SK-N-SH (cell line): ENCODE measurements around the gene TOGARAM2. TPM values are rescaled to one million over a fixed set of nuclear protein-coding genes. Genes with fewer than 3 reads are reported as not detected.

Source experiments
- CTCF ChIA-PET: fragments of 300-600, 350-600 bp; formaldehyde crosslinking; extraction: SDS; loops from one replicate; lab custom pipeline; 2021; lab: Yijun Ruan, JAX
- POLR2A ChIA-PET: fragments of 350-600 bp; sonication (Branson Sonifier 250); formaldehyde crosslinking; extraction: SDS; loops from one replicate; lab custom pipeline; 2020; ENCODE audit warnings: antibody characterized with exemption, inconsistent platforms; lab: Yijun Ruan, JAX
- DNase-seq: peaks from one replicate; pipeline ENCODE4 v3.0.0; 2012
- H2AFZ ChIP-seq: fragments of 200-600 bp; sonication (generic); 2 replicates; pipeline ENCODE4 v1.8.1; 2016; ENCODE audit warnings: antibody characterized with exemption, mild to moderate bottlenecking, low read depth
- H3F3A ChIP-seq: fragments of 200-600 bp; sonication (generic); replicated peaks from 2 replicates; pipeline ENCODE3; 2016; ENCODE audit warnings: antibody characterized with exemption, mild to moderate bottlenecking; ENCODE audit not compliant: insufficient read depth
- H3K27ac ChIP-seq, 2 experiments: fragments of 200-500 bp in 1 of 2; fragments of 200-600 bp in 1 of 2; sonication (Bioruptor generic) in 1 of 2; sonication (generic), shearing (Covaris generic) in 1 of 2; 2 replicates each; pipeline versions ENCODE4 v1.5.1 to v1.6.1; 2014 to 2016; ENCODE audit warnings: low read depth in 2 of 2, inconsistent platforms in 1 of 2, low read length in 1 of 2, mild to moderate bottlenecking in 1 of 2, mixed read lengths in 1 of 2
- H3K27me3 ChIP-seq: fragments of 200-600 bp; sonication (generic), shearing (Covaris generic); 2 replicates; pipeline ENCODE4 v1.6.1; 2016; ENCODE audit warnings: mixed run types; ENCODE audit not compliant: insufficient read depth
- H3K36me3 ChIP-seq, 2 experiments: fragments of 200-500 bp in 1 of 2; fragments of 200-600 bp in 1 of 2; sonication (Bioruptor generic) in 1 of 2; sonication (generic) in 1 of 2; replicated peaks in 1 of 2; 2 replicates each; pipeline versions ENCODE3 to v1.5.1; 2014 to 2016; ENCODE audit warnings: low read length in 1 of 2, mild to moderate bottlenecking in 1 of 2; ENCODE audit not compliant: insufficient read depth in 2 of 2, control insufficient read depth in 1 of 2
- H3K4me1 ChIP-seq, 2 experiments: fragments of 200-500 bp in 1 of 2; fragments of 200-600 bp in 1 of 2; sonication (Bioruptor generic) in 1 of 2; sonication (generic), shearing (Covaris generic) in 1 of 2; 2 replicates each; pipeline versions ENCODE4 v1.5.1 to v1.6.1; 2014 to 2016; ENCODE audit warnings: low read depth in 1 of 2, low read length in 1 of 2, mixed run types in 1 of 2; ENCODE audit not compliant: insufficient read depth in 2 of 2, control insufficient read depth in 1 of 2
- H3K4me2 ChIP-seq: fragments of 200-600 bp; sonication (generic), shearing (Covaris generic); 2 replicates; pipeline ENCODE4 v1.6.1; 2017; ENCODE audit warnings: mixed run types
- H3K4me3 ChIP-seq, 2 experiments: fragments of 200-500 bp in 1 of 2; fragments of 200-600 bp in 1 of 2; sonication (Bioruptor generic) in 1 of 2; sonication (generic), shearing (Covaris generic) in 1 of 2; 2 replicates each; pipeline versions ENCODE4 v1.5.1 to v1.8.1; 2014 to 2016; ENCODE audit warnings: low read depth in 2 of 2, inconsistent platforms in 1 of 2, low read length in 1 of 2, mild to moderate bottlenecking in 1 of 2, mixed read lengths in 1 of 2, moderate library complexity in 1 of 2
- H3K79me2 ChIP-seq: fragments of 200-600 bp; sonication (generic); 2 replicates; pipeline ENCODE4 v1.8.1; 2017; ENCODE audit warnings: mild to moderate bottlenecking; ENCODE audit not compliant: insufficient read depth
- H3K9ac ChIP-seq: fragments of 200-600 bp; sonication (generic); 2 replicates; pipeline ENCODE4 v1.6.1; 2017; ENCODE audit warnings: mixed run types
- H3K9me2 ChIP-seq: fragments of 200-600 bp; sonication (generic); 2 replicates; pipeline ENCODE4 v1.6.1; 2017; ENCODE audit warnings: mixed run types
- H3K9me3 ChIP-seq: fragments of 200-600 bp; sonication (generic); 2 replicates; pipeline ENCODE4 v1.6.1; 2017; ENCODE audit warnings: mixed run types, mild to moderate bottlenecking, moderate library complexity
- H4K20me1 ChIP-seq: fragments of 200-600 bp; sonication (generic); 2 replicates; pipeline ENCODE4 v1.6.1; 2017; ENCODE audit warnings: mild to moderate bottlenecking, mixed run types; ENCODE audit not compliant: insufficient read depth
- CHD2 ChIP-seq: fragments of 150-350 bp; IDR thresholded peaks from 2 replicates; pipeline ENCODE4 v1.6.1; 2018; ENCODE audit warnings: low read length; ENCODE audit not compliant: partially characterized antibody
- ELF1 ChIP-seq: IDR thresholded peaks from 2 replicates; pipeline ENCODE4 v1.4.0; 2012
- EZH2phosphoT487 ChIP-seq: fragments of 200-600 bp; sonication (generic); IDR thresholded peaks from 2 replicates; pipeline ENCODE4 v1.6.1; 2017; ENCODE audit warnings: low read depth, mixed run types, mild to moderate bottlenecking, antibody characterized with exemption, moderate library complexity, borderline replicate concordance
- FOSL2 ChIP-seq: IDR thresholded peaks from 2 replicates; pipeline ENCODE4 v1.4.0; 2012; ENCODE audit warnings: low read depth, mild to moderate bottlenecking, moderate library complexity, borderline replicate concordance
- IRF3 ChIP-seq: fragments of 150-350 bp; IDR thresholded peaks from 2 replicates; pipeline ENCODE4 v1.6.1; 2016; ENCODE audit warnings: mild to moderate bottlenecking, low read depth, low read length
- JUND ChIP-seq: IDR thresholded peaks from 2 replicates; pipeline ENCODE4 v1.4.0; 2012
- MAX ChIP-seq: IDR thresholded peaks from 2 replicates; pipeline ENCODE4 v1.4.0; 2012; ENCODE audit warnings: low read depth
- NFIC ChIP-seq: IDR thresholded peaks from 2 replicates; pipeline ENCODE4 v1.4.0; 2012; ENCODE audit warnings: borderline replicate concordance
- NRF1 ChIP-seq: IDR thresholded peaks from 2 replicates; pipeline ENCODE4 v1.6.1; 2012; ENCODE audit warnings: low read depth, mild to moderate bottlenecking, low read length
- POLR2AphosphoS5 ChIP-seq: IDR thresholded peaks from 2 replicates; pipeline ENCODE4 v1.6.1; 2012; ENCODE audit warnings: low read depth, low read length
- RAD21 ChIP-seq: IDR thresholded peaks from 2 replicates; pipeline ENCODE4 v1.6.1; 2012; ENCODE audit warnings: mild to moderate bottlenecking, low read length
- RFX5 ChIP-seq: IDR thresholded peaks from 2 replicates; pipeline ENCODE4 v1.6.1; 2012; ENCODE audit warnings: mild to moderate bottlenecking, improper control_type of control experiment, low read length
- RXRA ChIP-seq: IDR thresholded peaks from 2 replicates; pipeline ENCODE4 v1.4.0; 2012; ENCODE audit warnings: low read depth, mild to moderate bottlenecking, borderline replicate concordance
- TEAD4 ChIP-seq: IDR thresholded peaks from 2 replicates; pipeline ENCODE4 v1.4.0; 2012; ENCODE audit warnings: mild to moderate bottlenecking, borderline replicate concordance; ENCODE audit not compliant: insufficient read depth
- WGBS: methylation state at CpG from one replicate; pipeline ENCODE4 v1.1.6; 2017; ENCODE audit warnings: low lambda C conversion rate; 5-methylcytosine and 5-hydroxymethylcytosine counted together
- polyA plus RNA-seq, 3 experiments: library from polyadenylated mRNA; depleted of rRNA; stranded (reverse); fragments of >200 nt; gene quantifications; 2 replicates each; pipeline ENCODE4 v1.2.3, GENCODE V29; 2012

Gene TOGARAM2
- polyA plus RNA-seq, 1 of the 3 experiments (the other 2 are of a cell fraction): 0.69 TPM

GRCh38 chr2:29025711-29026110 is 44.6 kb downstream of the TOGARAM2 start:
- Histone ChIP-seq H3K27me3 (no peaks in the 10 kb centered on the region; the same call in 1 of the 2 replicates), H3K9ac (no peak overlapping the region), H3K4me2 (no peak overlapping the region), H2AFZ (no peak overlapping the region), H3K36me3 (no peaks in the 10 kb centered on the region), H3K4me1 (peaks cover 0 to 9% of the 10 kb centered on the region in 2 experiments; a peak in 1 of 4 replicates), H3K79me2 (no peaks in the 10 kb centered on the region), H3K27ac (no peak overlapping the region), H3F3A (no peaks in the 10 kb centered on the region), H3K4me3 (no peak overlapping the region), H3K9me3 (no peaks in the 10 kb centered on the region), H3K9me2 (no peaks in the 10 kb centered on the region), H4K20me1 (no peaks in the 10 kb centered on the region)
- TF ChIP-seq EZH2phosphoT487: no peak
- no peak for TF ChIP-seq NRF1
- no peak for TF ChIP-seq RAD21
- TF ChIP-seq CHD2: no peak
- no peak for TF ChIP-seq ELF1
- no peak for TF ChIP-seq POLR2AphosphoS5
- TF ChIP-seq TEAD4: no peak
- TF ChIP-seq JUND: no peak
- ChIA-PET CTCF (interaction anchor here (0.6 to 3.1 kb wide), 5 partner anchors 8 to 94 kb away, joined by 3 to 12 read pairs (median 3); no protein-coding TSS in a partner anchor), POLR2A (no interaction called here)
- DNase-seq: no peak
- 73% methylated on average over 1 of the region's 3 CpGs for WGBS

GRCh38 chr2:29031046-29031445 is 49.9 kb downstream of the TOGARAM2 start:
- Histone ChIP-seq H3K9me3 (no peaks in the 10 kb centered on the region), H3K36me3 (no peaks in the 10 kb centered on the region), H3K9me2 (no peaks in the 10 kb centered on the region), H3K27me3 (no peaks in the 10 kb centered on the region; the same call in 1 of the 2 replicates), H3K4me2 (no peak overlapping the region), H3K27ac (no peak overlapping the region), H3K4me3 (no peak overlapping the region)
- no peak for TF ChIP-seq RXRA
- TF ChIP-seq NFIC: no peak
- TF ChIP-seq MAX: no peak
- no peak for TF ChIP-seq RFX5
- TF ChIP-seq FOSL2: no peak
- no peak for TF ChIP-seq IRF3
- no peak for TF ChIP-seq TEAD4
- no peak for TF ChIP-seq ELF1
- TF ChIP-seq, all 33 proteins: peak for 0
- H4K20me1 ChIP-seq: no peaks in the 10 kb centered on the region
- POLR2A ChIA-PET: no interaction called here
- H2AFZ ChIP-seq: no peak overlapping the region
- no peaks in the 10 kb centered on the region for H3K79me2 ChIP-seq
- no peaks in the 10 kb centered on the region for H3F3A ChIP-seq
- DNase-seq: no peak
- no peaks in the 10 kb centered on the region for H3K4me1 ChIP-seq
- H3K9ac ChIP-seq: no peak overlapping the region
- CTCF ChIA-PET: no interaction called here
